GM18526 (cell line): ENCODE data around the gene SEMA3F.

Experiments used
- POLR2A ChIP-seq: IDR thresholded peaks from 3 replicates; pipeline ENCODE4 v1.6.1; 2011; ENCODE audit not compliant: insufficient read length; ENCODE audit errors: extremely low read depth

The SEMA3F gene

DNA sequence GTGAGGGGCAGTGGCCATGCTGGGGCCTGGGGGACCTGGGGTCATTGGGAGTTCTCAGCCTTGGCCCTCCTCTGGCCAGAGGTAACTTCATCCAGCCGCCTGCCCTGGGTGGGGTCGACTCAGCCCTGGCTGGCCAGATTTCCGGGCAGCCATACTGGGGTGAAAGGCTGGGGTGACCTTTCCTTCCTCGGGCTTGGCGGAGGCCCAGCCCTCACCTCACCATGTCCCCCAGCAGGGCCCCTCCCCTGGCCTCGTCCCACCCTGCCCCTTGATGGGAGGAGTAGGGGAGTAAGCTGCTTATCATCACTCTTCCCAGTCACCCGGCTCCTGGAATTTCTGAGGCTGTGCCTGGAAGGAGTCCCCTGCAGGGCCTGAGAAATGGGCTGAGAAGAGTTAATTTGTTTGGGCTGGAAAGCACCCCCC is 5.4 kb downstream of the SEMA3F start:
- no peak for TF ChIP-seq POLR2A

DNA sequence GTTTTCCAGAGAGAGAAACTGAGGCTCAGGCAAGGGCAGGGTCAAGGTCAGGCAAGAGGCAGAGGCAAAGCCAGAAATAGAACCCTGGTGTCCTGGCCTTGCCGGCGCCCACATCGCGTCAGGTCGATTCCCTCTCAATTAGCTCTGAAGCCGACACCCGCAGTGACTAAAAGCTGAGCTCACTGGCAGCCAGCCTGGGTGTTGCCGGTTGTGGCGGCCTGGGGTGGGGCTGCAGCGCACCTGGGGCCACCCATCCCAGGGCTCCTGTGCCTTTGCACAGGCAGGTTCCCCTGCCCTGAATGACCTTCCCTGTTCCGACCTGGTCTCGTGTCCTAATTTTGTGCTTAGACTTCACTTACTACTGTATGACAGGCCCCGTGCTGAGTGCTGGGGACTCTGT is 6.2 kb downstream of the SEMA3F start:
- no peak for TF ChIP-seq POLR2A

DNA sequence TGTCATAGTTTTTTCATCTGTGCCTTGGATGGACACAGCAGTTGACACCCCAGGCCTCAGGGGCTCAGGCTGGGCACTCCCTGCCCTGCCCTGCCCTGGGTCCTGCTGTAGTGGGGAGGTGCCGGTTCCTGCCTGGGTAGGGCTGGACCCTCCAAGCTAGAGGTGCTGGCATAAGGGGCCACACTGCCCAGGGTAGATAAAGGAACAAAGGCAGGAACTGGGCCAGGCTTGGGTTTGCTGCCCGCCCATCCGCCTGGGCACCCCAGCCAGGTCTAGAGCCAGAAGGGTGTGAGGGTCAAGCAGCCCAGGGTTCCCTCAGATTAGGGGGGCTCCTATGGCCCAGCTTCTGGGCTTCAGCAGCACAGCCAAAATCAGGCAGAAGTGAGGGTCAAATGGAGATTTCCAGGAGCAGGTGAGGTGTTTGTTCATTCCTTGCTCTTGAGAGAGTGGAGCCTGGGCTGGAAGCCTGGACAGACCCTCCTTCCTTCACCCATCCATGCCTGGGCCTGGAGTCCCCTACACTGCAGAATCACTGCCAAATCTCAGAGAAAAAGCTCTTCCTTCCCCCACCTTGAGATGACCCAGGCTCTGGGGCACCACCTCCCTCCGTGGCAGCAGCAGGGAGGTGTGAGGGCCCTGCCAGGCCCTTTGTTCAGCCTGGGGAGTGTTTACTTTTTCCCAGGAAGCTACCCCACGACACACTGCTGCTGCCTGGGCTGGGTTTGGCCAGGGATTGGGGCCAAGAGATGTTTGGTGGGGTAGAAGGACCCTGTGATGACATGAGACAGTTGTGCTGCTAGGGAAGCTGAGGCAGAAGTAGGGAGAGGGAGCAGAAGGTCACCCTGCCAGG is 7.1 kb downstream of the SEMA3F start:
- no peak for TF ChIP-seq POLR2A

DNA sequence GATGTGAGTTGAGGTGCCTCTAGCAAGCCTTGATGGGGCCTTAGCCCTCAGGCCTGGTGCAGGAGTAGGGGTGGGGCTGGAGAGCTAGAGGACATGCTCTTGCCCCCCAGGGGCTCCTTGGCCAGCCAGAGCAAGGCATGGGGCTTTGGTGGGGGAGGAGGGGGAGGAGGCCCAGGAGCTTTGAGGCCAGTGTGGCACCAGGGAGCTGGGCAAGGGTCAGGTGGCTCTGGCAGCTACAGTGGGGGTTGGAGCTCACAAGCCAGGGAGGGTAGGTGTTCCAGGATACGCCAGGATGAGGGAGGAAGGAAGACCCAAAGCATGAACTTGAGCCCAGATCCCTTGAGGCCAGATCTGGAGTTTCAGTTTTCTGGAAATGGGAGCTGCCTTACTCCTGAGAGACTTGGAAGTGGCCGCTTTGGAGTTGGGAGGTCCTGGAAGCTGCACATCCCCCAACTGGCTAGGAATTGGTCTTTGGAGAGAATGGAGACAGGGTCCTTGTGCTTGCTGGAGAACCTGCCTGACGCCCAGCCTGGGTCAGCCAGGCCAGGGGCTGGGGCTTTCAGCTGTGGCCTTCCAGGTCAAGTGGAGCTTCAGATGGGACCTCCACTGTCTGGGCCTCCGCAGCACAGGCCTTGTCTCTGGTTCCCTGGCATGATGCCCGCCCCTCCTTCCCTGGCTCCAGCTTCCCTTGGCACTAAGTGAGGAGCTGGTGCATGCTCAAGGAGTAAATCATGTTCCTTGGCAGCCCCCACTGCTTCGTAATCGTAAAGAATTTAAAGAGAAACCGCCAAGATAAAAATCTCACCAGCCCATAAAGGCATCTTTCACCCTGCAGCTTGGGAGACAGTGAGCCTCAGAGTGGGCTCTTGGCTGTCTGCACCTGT is 8.7 kb downstream of the SEMA3F start:
- TF ChIP-seq POLR2A: no peak

DNA sequence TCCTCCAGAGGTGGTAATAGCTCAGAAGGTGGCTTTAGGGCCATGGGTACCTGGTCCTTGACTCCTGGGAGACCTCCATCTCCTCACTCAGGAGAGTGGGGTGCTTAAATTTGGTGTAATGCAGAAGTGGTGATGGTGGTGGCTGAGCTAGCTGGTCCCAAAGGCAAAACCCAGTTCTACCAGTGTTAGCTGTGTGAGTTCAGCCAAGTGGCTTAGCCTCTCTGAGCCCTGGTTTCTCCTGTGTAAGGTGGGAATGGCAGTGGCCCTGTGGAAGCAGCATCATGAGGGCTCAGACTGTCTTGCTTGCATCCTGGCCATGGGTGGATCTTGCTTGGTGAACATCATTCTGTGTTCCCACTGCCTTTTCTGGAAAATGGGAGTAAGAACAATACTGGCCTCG is 9.4 kb downstream of the SEMA3F start:
- no peak for TF ChIP-seq POLR2A

DNA sequence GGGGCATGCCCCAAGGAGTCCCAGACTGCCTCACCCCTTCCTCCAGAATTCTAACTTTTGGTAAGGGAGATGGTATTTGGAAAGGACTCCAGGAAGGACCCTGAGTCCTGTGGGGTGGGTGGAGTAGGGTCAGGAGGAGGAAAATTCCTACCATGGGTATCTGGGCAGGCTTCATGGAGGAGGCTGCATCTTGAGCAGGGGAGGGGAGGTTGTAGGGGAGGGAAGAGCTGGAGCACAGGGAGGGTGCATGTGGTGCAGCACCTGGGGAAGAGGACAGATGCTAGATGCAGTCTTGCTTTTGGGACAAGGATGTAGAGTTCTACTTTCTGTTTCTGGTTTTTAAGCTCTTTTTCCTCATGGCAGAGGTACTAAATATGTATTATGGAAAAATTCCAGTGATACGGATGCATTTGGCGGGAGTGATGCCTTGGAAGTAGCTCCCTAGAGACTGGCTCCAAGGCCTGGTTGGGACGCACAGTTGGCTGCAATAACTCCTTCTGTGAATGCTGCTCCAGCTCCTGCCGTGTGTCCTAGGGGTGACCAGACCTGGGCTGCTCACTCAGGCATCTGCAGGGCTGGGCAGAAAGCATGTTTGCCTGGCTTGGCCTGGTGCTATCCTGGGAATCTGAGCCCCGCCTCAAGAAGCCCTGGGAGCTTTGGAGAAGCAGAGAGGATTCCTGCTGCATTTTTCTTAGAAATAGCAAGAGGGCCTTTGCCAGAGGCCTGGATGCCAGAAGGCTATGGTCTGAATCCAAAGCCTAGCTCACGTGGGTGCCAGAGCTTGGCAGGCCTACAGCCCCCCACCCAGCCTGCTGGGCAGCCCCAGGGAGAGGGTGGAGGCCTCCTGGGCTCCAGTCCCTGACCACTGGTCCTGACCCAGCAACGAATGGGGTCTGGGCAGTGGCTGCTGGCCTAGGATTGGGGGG is 10.1 kb downstream of the SEMA3F start:
- no peak for TF ChIP-seq POLR2A

DNA sequence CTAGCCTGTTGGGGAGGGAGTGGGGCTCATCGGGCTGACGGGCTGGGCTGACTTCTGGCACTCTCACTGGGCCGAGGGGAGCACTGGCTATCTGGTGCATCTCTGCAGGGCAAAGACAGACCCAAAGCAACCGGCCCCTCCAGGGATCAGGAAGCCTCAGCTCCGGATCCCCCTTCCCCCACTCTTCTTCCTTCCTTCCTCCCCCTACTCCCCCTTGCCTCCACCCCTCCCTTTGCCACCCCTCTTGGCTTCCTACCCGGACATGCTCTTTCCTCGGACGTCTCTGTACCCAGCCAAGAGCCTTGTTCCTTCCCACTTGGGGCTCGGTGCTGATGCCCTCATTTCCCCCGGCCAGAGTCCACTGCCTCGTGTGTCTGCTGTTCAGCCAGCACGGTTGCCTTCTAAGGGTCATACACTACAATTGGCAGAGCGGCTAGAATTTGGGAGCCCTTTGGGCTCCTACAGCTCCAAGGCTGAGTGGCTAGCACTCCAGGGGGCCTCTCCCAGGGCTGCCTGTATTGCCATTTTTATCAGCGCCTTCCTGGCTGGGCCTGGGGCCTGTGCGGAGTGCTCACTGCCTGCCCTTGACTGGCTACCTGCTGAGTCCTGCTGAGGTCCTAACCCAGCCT is 10.9 kb downstream of the SEMA3F start:
- no peak for TF ChIP-seq POLR2A

DNA sequence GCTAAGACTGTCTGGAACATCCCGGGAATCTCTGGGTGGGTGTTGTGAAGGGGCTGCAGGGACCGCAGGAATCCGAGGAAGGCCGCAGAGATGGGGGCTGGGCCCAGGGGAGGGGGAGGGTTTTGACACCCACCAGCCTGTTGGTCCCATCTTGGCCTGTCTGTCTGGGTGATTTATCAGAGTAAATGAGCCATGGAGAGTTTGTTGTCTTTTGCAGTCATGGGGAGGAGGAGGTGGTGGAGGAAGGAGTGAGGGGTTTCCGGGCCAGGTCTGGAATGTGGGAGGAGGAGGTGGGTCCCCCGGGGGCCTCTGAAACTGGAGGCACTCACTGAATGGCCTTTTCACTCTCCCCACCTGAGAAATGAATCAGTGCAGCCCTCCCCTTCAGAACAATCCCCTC is 11.5 kb downstream of the SEMA3F start:
- no peak for TF ChIP-seq POLR2A

DNA sequence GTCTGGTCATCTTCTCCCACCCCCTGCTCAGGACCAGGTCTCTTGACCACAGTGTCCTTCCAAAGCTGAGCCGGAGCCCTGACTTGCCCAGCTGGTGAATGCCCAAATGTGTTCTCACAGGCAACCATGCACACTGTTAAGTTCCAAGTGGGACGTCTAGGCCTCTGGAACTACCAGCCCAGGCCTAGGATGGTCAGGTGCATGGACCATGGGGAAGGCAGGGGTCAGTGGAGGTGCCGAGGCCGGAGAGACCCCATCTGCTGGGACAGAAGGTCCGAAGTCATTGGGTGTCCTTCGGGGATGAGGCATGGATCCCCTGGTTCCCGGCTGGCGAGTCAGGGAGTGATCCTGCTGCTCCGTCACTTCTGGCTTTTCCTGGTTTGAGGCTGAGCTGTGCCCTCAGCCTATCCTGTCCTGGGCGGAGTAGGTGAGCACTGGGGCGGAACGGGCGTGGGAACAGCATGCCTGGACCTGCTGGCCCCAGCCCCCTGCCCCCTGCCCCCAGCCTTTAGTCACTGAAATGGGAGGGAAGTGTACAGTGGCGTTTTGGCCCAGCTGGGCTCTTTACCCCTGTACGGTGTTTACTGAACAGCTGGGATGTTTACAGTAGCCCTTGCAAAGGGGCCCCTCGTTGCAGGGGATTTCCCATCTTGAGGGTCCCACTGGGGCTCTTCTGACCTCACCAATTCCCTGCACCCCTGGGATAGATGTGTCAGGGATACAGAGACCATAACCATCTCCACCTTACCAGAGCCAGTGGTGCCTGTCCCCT is 12.1 kb downstream of the SEMA3F start:
- TF ChIP-seq POLR2A: no peak

DNA sequence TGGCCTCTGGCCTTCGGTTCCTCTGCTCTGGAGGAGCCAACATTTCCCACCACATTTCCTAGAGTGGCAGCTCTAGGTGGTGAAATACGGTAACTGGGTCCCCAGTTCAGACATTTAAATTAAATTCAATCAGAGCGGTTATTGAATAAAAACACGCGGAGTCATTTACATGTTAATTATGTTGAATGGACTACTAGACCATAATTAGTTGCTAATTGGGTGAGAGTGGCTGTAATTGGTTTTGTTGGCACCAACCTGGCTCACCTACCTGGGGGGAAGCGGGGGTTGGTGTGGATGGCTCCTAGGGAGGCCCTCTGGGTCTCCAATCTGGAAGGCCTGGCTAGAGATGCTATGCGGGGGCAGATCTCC is 12.7 kb downstream of the SEMA3F start:
- no peak for TF ChIP-seq POLR2A

DNA sequence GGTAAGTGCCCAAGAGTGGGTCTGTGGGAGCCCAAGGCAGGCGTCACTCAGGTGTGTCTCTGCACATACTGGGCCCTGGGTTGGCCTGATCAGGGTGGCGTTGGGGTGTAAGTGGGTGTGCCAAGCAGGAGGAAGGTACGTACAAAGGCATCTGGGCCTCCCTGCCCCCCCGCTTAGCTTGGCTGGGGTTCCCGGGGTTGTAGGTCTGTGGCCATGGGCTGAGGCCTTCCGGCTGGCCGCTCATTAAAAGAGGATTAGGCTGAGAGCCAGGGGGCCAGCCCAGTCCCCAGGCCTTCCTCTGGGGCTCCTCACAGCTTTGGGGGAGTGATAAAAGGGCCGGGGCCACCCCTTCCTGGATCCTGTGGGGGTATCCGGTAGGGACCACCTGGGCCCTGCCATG is 13.3 kb downstream of the SEMA3F start:
- no peak for TF ChIP-seq POLR2A

DNA sequence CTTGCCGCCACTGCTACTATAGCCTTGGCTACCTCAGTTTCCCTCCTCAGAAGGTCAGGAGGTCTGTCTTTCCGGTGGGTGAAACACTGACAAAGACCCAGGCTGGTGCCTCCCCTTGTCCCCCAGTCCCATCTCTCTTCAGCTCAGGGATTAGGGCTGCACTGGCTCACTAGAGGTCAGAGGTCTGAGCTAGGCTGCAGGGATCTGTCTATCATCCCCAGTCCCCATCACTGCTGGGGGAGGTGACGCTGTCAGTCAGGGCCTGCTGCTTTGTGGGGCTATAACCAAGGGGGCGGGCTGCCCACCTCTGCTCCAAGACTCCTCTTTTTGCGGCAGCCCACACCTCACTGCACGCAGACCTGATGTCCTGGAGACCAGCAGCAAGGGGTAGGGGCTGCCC is 13.7 kb downstream of the SEMA3F start:
- TF ChIP-seq POLR2A: no peak

DNA sequence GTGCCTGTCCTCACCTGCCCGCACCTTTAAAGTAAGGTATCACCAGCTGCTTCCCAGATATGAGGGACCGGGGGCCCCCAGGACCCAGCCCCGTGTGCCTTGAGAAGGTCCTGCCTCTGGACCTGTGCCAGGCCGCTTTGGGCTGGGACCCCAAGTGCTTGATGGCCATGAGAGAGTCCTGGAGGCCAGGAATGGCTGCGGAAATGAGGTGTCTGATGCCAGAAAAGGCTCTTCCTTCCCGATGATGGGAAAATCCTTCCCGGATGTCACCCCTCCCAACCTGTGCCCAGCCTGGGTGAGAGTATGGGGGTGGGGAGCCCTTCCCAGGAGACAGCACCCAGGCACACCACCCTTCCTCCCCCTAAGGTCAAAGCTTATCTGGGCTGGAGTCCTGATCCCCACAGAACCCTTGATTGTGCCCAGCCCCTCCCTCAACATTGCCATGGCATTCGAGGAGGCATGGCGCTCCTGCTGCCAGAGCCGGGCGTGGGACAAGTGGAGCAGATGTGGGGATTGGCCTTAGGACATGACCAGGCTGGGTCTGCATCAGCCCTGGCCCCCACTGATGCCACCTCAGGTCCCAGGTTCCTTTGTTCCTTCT is 14.2 kb downstream of the SEMA3F start:
- TF ChIP-seq POLR2A: no peak

DNA sequence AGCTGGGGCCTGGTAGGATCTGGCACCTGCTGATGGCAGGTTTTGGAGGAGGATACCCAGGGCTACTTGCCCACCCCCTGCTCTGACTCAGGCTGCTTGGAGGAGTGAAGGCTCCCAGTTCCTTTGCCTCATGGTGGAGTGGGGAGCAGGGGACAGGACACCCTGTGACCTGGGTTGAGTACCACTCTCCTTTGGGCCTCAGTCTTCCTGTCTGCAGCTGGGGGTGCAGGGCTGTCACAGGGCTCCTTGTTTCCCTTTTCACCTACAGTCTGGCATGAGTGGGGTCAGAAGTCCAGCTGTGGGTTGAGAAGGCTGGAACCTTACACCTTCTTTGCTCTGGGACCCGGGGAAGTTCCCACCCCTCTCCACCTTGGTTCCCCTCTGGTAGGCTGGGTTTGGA is 14.7 kb downstream of the SEMA3F start:
- TF ChIP-seq POLR2A: no peak
